Activated naive CD4-positive, alpha-beta T cell (primary cell): ENCODE measurements around the gene EPB41L2.

Experiments
- DNase-seq, 4 experiments: peaks; one replicate each; lab custom pipeline; 2025; lab: John Stamatoyannopoulos, UW

EPB41L2 gene

GRCh38 chr6:130978180-130978579 is 84.9 kb downstream of the EPB41L2 start:
- DNase-seq, result no peak

DNA sequence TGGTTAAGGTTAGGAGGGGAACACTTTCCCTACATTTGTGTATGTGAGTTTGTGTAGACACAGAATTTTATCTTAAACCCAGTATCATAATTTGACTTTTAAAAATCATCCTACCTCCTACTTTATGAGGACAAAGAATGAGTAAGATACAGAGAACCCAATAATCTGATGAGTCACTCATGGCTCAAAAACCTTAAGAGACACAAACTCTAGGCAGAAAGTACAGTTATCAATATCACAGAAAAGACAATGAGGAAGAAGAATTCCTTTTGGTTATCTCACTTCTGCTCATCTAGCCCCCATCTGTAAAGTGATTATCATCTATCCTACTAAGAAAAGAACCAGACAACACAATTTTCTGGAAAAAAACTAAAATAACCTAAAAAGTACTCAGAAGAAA is 87.7 kb downstream of the EPB41L2 start:
- DNase-seq, result no peak

DNA sequence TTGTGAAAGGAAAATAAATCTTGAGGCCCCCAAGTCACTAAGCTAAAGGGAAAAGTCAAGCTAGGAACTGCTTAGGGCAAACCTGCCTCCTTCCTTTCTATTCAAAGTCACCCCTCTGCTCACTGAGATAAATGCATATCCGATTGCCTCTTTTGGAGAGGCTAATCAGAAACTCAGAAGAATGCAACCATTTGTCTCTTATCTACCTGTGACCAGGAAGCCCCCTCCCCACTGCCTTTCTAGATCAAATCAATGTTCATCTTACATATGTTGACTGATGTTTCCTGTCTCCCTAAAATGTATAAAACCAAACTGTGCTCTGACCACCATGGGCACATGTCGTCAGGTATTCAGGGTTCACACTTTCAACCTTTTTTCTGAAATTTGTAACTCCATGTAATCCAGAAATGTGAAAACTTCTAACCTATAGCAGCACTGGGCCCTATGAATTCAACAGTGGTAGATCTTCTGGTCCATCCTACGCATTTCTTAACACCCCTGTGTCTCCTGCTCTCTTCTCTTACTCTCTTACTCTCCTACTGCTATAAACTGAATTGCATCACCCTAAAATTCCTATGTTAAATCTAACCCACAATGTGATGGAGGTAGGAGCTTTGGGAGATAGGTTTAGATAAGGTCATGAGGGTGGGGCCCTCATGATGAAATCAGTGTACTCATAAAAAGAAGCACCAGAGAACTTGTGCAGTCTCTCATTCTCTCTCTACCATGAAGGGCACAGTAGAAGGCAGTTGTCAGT is 89.3 kb downstream of the EPB41L2 start:
- no peak for DNase-seq

DNA sequence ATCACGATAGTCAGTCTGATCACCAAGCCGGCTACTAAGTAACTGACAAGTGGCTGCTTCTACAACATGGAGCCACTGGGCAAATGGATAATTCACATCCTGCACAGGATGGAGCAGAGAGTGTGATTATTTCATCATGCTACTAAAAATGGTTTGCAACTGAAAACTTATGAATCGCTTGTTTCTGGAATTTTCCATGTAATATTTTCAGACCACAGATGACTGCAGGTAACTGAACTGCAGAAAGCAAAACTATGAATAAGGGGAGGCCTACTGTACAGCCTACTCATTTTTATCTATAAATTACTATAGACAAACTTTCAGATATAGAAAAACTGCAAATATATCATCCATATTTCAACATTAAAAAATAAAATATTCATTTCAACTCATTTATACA is 91.5 kb downstream of the EPB41L2 start:
- DNase-seq, result no peak

DNA sequence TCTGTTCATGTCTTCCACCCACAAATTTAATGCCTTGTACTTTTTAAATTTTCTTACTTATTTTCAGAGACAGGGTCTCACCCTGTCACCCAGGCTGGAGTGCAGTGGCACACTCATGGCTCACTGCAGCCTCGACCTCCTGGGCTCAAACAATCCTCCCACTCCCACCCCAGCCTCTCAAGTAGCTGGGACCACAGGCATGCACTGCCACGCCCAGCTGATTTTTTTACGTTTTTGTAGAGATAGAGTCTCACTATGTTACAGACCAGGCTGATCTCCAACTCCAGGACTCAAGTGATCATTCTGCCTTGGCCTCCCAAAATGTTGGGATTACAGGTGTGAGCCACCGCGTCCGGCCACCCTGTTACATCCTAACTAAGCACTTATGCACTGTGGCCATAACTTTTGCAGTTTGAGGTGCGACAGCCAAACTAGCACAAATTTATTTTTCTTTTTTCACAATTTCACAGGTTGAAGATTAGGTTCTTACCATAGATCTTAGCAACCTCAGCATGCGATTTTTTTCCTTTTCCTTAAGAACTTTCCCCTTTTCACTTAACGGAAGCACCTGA is 92.1 kb downstream of the EPB41L2 start:
- no peak for DNase-seq

DNA sequence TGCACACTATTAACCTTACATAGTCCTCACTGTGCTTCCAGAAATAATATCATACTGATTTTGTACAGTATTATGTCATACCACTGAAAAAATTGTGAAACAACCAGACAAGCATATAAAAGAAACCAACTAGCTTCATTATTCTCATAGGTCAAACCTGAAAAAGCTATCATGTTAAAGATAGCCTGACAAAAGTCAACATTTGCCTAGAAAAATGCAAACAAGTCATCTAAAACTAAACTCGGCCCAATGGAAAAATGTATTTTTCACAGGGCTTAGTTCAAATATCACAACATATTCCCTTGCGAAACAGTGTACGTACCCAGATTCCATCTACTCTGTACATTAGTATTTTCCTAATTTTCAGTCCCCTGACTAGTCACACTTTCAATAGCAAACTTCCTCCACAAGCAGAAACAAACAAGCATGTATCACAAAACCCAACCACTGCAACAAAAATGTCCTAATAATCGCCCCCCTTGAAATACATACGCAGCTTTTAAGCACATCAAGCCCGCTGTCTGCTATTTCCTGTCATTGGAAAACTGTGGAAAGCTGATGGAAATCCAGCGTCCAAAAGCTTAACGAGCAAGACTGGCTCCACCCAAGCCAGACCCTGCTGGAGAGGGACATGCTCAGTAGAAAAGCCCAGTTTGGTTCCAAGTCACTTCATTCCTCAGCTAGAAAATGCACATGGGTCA is 93.1 kb downstream of the EPB41L2 start:
- no peak for DNase-seq

DNA sequence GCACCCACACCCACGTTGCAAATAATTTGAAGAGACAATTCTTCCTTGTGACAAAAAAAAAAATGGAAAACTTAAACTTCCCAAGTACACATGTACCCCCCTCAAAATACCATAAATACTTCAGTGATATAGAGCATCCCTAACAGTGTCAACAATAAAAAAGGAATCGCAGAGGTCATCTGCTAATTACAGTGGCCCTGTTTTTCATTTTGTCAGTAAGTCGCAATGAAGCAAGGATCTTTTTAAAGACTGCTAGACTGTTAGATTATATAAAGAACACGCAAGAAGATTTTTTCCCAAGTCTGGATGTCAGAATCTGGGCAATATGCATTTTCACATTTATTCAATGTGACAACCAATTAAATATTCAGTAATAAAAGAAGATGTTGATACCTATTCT is 93.9 kb downstream of the EPB41L2 start:
- no peak for DNase-seq

DNA sequence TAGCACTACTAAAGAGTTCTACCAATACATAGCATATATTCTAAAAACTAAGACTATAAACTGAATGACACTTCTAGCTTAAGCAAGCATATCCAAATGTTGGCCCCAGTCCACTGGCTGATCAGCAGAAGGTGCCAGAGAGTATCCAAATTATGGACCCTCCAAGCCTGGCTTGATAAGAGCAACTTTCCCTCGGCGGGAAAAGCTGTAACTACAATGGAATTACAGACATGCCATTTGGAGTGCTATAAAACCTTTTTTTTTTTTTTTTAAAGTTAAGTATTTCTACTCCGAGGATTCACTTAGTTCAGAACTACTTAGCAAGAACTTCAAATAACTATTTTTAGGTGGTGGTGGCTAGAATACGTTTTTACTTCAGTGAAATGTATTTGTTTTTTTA is 94.6 kb downstream of the EPB41L2 start:
- no peak for DNase-seq

- no peak for DNase-seq
Measured at GRCh38 chr6:130967502-130968445, 95.3 kb downstream of the EPB41L2 start.

DNA sequence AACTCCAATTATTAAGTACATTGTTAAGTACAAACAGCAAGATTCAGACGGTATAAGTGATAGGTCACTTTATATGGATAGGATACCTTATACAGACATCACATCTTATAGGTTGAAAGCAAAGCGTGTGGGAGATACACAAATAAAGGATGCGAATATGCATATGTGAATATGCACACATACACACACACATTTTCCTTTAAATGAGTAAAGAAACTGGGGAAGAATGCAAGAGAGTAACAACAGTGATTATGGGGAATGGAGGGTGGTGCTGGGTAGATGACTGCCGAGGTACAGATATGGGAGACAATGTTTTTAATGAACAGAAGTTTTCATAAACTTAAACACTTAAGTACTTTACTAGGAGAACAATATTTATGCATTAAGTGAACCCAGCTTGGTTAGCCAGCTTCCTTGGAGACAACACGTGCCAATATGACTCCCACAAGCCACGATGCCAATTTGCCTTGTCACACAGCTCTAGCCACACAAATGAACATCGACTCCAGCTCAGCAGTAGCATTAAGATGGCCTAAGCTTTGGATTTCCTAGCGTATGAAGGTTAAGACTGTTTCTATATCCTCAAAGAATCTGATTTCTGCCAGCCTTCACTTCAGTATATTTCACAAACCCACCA is 96.6 kb downstream of the EPB41L2 start:
- DNase-seq, result no peak

GRCh38 chr6:130965656-130966055 is 97.4 kb downstream of the EPB41L2 start:
- DNase-seq, result no peak

DNA sequence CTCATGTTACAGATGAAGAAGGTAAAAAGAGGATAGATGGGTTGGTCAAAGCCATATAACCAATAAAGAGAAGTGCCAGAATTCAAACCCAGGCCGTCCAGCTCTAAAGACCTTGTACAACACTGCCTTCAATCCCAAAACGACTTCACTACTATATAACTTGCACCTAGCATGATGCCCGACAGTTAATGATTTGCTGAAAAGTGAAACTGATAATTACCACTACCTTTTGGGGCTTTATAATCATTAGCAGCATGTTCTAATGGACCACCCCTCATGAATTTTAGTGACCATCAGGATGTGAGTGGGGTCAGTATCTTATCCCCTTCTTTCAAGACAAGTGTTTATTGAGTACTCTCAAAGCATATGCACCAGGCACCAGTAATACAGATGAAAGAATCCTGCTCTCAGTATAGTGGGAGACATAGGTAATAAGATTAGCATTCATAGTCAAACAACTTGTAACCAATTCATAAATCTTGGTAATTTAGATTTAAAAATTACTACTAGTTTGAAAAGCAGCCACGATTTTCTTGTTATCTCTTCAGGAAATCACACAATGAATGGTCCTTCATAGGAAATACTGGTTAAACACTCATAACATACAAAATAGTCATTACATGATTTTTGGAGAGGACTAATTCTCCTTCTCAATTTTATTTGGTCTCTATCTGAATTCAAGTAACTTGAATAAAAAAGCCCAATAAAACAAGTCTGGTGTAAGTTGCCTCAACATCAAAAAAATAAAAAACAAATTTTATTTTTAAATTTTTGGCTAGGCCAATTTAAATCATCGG is 98.0 kb downstream of the EPB41L2 start:
- no peak for DNase-seq

- no peak for DNase-seq
Measured at GRCh38 chr6:130964289-130964688, 98.8 kb downstream of the EPB41L2 start.

DNA sequence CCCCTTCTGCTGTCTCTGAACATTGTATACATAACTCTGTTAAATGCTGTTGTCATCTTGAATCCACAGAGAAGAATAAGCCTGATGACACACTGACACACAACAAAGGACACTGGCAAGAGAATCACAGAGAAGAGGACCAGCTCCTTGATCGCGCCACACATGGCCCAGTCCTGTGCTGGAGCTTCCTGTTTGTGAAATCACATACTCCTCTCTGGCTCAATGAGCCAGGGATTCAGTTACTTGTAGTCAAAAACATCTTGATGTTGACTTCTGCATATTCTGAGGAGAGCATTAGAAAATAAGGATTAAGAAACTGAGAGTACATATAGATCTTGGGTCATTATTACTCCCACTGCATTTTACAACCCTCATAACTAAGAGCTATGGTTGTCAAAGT is 100.1 kb downstream of the EPB41L2 start:
- no peak for DNase-seq

GRCh38 chr6:130961148-130961547 is 101.9 kb downstream of the EPB41L2 start:
- DNase-seq, result no peak

GRCh38 chr6:130959951-130960350 is 103.1 kb downstream of the EPB41L2 start:
- no peak for DNase-seq

GRCh38 chr6:130958468-130958867 is 104.6 kb downstream of the EPB41L2 start:
- no peak for DNase-seq

GRCh38 chr6:130955755-130956154 is 107.3 kb downstream of the EPB41L2 start:
- DNase-seq, result no peak

- no peak for DNase-seq
Measured at GRCh38 chr6:130949553-130949952, 113.5 kb downstream of the EPB41L2 start.

- DNase-seq, result no peak
Measured at GRCh38 chr6:130947464-130947863, 115.6 kb downstream of the EPB41L2 start.

GRCh38 chr6:130946076-130946475 is 117.0 kb downstream of the EPB41L2 start:
- DNase-seq, result no peak
